Stimulated activated CD8-positive, alpha-beta memory T cell treated with anti-CD3 and anti-CD28 coated beads, Interleukin-4, amount 100 ng/mL, for 1 hour (primary cell): ENCODE data around the gene PTGER3.
A peak's percentile ranks its signal among the peaks of the same experiment; 100 is the strongest.

Source experiments
- DNase-seq, 2 donors: peaks; one replicate each; pipeline ENCODE4 v3.0.0-alpha.2; 2020; ENCODE audit warnings: low read depth in 2 of 2, low spot score in 1 of 2

PTGER3 gene

GRCh38 chr1:71047635-71048607, at the start of gene PTGER3:
PTGER3 (minus strand) TSS chr1:71047816; CDS start chr1:71047577, 239 bp downstream.
- DNase-seq, result no peak

- no peak for DNase-seq
Measured at GRCh38 chr1:71094913-71095312, 47.3 kb upstream of the PTGER3 start.

GRCh38 chr1:71093938-71094337, 46.3 kb upstream of the PTGER3 start:
- no peak for DNase-seq

- DNase-seq, result no peak
Measured at GRCh38 chr1:71089536-71090270, 42.1 kb upstream of the PTGER3 start.

GRCh38 chr1:71088645-71089287, 41.1 kb upstream of the PTGER3 start:
- DNase-seq, result no peak

GRCh38 chr1:71087713-71088112, 40.1 kb upstream of the PTGER3 start:
- DNase-seq, result no peak

- DNase-seq, result no peak
Measured at GRCh38 chr1:71087060-71087459, 39.4 kb upstream of the PTGER3 start.

GRCh38 chr1:71086331-71086730, 38.7 kb upstream of the PTGER3 start:
- DNase-seq, result no peak

- DNase-seq, result no peak
Measured at GRCh38 chr1:71083271-71083670, 35.7 kb upstream of the PTGER3 start.

- DNase-seq, result no peak
Measured at GRCh38 chr1:71081697-71082080, 34.1 kb upstream of the PTGER3 start.

GRCh38 chr1:71080739-71081696, 33.4 kb upstream of the PTGER3 start, which contains the start of gene ZRANB2:
ZRANB2 (minus strand) TSS chr1:71081035; CDS start chr1:71080995, 40 bp downstream.
- DNase-seq, result peak; percentile 64 to 78

GRCh38 chr1:71080230-71080738, 32.7 kb upstream of the PTGER3 start:
- DNase-seq, result no peak

- no peak for DNase-seq
Measured at GRCh38 chr1:71074681-71075080, 27.1 kb upstream of the PTGER3 start.

GRCh38 chr1:71072273-71072672, 24.7 kb upstream of the PTGER3 start:
- no peak for DNase-seq

- no peak for DNase-seq
Measured at GRCh38 chr1:71071720-71072119, 24.1 kb upstream of the PTGER3 start.

- no peak for DNase-seq
Measured at GRCh38 chr1:71068325-71069240, 21.0 kb upstream of the PTGER3 start.

- no peak for DNase-seq
Measured at GRCh38 chr1:71054791-71055190, 7.2 kb upstream of the PTGER3 start.

- DNase-seq, result no peak
Measured at GRCh38 chr1:71054281-71054731, 6.7 kb upstream of the PTGER3 start.

GRCh38 chr1:71053758-71054157, 6.1 kb upstream of the PTGER3 start:
- DNase-seq, result no peak
